ENCODE data around the gene C2orf80.

GRCh38 chr2:208210688-208211451 is 21.0 kb upstream of the C2orf80 start:
- TF ChIP-seq CTCF (conservative IDR thresholded peaks at IDR 0.05) (no peak), EZH2 (IDR thresholded peaks at IDR 0.05; ENCODE audit: low read depth) (no peak)

All from PC-9 (cell line).